ENCODE measurements around the gene SEMA4A.
A peak's percentile ranks its signal among the peaks of the same experiment; 100 is the strongest.

SEMA4A gene

GRCh38 chr1:156129687-156130577 is 23.5 kb upstream of the SEMA4A start (continued):
- TF ChIP-seq, protein P1, sequence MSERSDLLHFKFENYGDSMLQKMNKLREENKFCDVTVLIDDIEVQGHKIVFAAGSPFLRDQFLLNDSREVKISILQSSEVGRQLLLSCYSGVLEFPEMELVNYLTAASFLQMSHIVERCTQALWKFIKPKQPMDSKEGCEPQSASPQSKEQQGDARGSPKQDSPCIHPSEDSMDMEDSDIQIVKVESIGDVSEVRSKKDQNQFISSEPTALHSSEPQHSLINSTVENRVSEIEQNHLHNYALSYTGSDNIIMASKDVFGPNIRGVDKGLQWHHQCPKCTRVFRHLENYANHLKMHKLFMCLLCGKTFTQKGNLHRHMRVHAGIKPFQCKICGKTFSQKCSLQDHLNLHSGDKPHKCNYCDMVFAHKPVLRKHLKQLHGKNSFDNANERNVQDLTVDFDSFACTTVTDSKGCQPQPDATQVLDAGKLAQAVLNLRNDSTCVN (tag by site-specific recombination; optimal IDR thresholded peaks at IDR 0.05) = peak; percentile 11
- TF ChIP-seq ZNF140 (tag by site-specific recombination; IDR thresholded peaks at IDR 0.05) (no peak), HOXC10 (CRISPR knock-in tag; IDR thresholded peaks at IDR 0.05) (no peak), KLF9 (tag by site-specific recombination; IDR thresholded peaks at IDR 0.05; ENCODE audit: low read depth) (peak; percentile 34; the same call in 1 of the 2 replicates), BCL11B (tag by site-specific recombination; IDR thresholded peaks at IDR 0.05; ENCODE audit: low read depth) (0 out of 2 replicates have a peak, but pooled peaks have one; percentile 24), GLIS2 (tag by site-specific recombination; IDR thresholded peaks at IDR 0.05) (peak; percentile 84), ZNF416 (tag by site-specific recombination; IDR thresholded peaks at IDR 0.05) (peak; percentile 98), YY1 (tag by site-specific recombination; IDR thresholded peaks at IDR 0.05) (peak; percentile 43; the same call in 1 of the 2 replicates), ZBTB49 (tag by site-specific recombination; IDR thresholded peaks at IDR 0.05; ENCODE audit: low read depth) (no peak), ZNF76 (tag by site-specific recombination; IDR thresholded peaks at IDR 0.05; ENCODE audit: borderline replicate concordance, low read depth) (peak; percentile 35; the same call in 1 of the 2 replicates)
- TF ChIP-seq, protein P2, sequence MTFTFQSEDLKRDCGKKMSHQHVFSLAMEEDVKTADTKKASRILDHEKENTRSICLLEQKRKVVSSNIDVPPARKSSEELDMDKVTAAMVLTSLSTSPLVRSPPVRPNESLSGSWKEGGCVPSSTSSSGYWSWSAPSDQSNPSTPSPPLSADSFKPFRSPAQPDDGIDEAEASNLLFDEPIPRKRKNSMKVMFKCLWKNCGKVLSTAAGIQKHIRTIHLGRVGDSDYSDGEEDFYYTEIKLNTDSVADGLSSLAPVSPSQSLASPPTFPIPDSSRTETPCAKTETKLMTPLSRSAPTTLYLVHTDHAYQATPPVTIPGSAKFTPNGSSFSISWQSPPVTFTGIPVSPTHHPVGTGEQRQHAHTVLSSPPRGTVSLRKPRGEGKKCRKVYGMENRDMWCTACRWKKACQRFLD (tag by site-specific recombination; IDR thresholded peaks at IDR 0.05) = no peak
- TF ChIP-seq, protein P3, sequence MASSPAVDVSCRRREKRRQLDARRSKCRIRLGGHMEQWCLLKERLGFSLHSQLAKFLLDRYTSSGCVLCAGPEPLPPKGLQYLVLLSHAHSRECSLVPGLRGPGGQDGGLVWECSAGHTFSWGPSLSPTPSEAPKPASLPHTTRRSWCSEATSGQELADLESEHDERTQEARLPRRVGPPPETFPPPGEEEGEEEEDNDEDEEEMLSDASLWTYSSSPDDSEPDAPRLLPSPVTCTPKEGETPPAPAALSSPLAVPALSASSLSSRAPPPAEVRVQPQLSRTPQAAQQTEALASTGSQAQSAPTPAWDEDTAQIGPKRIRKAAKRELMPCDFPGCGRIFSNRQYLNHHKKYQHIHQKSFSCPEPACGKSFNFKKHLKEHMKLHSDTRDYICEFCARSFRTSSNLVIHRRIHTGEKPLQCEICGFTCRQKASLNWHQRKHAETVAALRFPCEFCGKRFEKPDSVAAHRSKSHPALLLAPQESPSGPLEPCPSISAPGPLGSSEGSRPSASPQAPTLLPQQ (tag by site-specific recombination; IDR thresholded peaks at IDR 0.05) = peak; percentile 73
- TF ChIP-seq, protein P4, sequence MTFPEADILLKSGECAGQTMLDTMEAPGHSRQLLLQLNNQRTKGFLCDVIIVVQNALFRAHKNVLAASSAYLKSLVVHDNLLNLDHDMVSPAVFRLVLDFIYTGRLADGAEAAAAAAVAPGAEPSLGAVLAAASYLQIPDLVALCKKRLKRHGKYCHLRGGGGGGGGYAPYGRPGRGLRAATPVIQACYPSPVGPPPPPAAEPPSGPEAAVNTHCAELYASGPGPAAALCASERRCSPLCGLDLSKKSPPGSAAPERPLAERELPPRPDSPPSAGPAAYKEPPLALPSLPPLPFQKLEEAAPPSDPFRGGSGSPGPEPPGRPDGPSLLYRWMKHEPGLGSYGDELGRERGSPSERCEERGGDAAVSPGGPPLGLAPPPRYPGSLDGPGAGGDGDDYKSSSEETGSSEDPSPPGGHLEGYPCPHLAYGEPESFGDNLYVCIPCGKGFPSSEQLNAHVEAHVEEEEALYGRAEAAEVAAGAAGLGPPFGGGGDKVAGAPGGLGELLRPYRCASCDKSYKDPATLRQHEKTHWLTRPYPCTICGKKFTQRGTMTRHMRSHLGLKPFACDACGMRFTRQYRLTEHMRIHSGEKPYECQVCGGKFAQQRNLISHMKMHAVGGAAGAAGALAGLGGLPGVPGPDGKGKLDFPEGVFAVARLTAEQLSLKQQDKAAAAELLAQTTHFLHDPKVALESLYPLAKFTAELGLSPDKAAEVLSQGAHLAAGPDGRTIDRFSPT (tag by site-specific recombination; IDR thresholded peaks at IDR 0.05) = peak; percentile 32; the same call in 1 of the 2 replicates
- TF ChIP-seq, protein P5, sequence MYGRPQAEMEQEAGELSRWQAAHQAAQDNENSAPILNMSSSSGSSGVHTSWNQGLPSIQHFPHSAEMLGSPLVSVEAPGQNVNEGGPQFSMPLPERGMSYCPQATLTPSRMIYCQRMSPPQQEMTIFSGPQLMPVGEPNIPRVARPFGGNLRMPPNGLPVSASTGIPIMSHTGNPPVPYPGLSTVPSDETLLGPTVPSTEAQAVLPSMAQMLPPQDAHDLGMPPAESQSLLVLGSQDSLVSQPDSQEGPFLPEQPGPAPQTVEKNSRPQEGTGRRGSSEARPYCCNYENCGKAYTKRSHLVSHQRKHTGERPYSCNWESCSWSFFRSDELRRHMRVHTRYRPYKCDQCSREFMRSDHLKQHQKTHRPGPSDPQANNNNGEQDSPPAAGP (tag by site-specific recombination; IDR thresholded peaks at IDR 0.05) = peak; percentile 98
- TF ChIP-seq, protein P6, sequence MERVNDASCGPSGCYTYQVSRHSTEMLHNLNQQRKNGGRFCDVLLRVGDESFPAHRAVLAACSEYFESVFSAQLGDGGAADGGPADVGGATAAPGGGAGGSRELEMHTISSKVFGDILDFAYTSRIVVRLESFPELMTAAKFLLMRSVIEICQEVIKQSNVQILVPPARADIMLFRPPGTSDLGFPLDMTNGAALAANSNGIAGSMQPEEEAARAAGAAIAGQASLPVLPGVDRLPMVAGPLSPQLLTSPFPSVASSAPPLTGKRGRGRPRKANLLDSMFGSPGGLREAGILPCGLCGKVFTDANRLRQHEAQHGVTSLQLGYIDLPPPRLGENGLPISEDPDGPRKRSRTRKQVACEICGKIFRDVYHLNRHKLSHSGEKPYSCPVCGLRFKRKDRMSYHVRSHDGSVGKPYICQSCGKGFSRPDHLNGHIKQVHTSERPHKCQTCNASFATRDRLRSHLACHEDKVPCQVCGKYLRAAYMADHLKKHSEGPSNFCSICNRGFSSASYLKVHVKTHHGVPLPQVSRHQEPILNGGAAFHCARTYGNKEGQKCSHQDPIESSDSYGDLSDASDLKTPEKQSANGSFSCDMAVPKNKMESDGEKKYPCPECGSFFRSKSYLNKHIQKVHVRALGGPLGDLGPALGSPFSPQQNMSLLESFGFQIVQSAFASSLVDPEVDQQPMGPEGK (tag by site-specific recombination; IDR thresholded peaks at IDR 0.05) = peak; percentile 99
- TF ChIP-seq, protein P7, sequence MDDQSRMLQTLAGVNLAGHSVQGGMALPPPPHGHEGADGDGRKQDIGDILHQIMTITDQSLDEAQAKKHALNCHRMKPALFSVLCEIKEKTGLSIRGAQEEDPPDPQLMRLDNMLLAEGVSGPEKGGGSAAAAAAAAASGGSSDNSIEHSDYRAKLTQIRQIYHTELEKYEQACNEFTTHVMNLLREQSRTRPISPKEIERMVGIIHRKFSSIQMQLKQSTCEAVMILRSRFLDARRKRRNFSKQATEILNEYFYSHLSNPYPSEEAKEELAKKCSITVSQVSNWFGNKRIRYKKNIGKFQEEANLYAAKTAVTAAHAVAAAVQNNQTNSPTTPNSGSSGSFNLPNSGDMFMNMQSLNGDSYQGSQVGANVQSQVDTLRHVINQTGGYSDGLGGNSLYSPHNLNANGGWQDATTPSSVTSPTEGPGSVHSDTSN (CRISPR knock-in tag; IDR thresholded peaks at IDR 0.05) = no peak
- TF ChIP-seq, protein P8, sequence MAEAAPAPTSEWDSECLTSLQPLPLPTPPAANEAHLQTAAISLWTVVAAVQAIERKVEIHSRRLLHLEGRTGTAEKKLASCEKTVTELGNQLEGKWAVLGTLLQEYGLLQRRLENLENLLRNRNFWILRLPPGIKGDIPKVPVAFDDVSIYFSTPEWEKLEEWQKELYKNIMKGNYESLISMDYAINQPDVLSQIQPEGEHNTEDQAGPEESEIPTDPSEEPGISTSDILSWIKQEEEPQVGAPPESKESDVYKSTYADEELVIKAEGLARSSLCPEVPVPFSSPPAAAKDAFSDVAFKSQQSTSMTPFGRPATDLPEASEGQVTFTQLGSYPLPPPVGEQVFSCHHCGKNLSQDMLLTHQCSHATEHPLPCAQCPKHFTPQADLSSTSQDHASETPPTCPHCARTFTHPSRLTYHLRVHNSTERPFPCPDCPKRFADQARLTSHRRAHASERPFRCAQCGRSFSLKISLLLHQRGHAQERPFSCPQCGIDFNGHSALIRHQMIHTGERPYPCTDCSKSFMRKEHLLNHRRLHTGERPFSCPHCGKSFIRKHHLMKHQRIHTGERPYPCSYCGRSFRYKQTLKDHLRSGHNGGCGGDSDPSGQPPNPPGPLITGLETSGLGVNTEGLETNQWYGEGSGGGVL (tag by site-specific recombination; IDR thresholded peaks at IDR 0.05) = peak; percentile 79

All from HEK293 (cell line).